HepG2 (cell line): Measurements from ENCODE around the gene S100P. TPM values are rescaled to one million over a fixed set of nuclear protein-coding genes. Genes with fewer than 3 reads are reported as not detected.

Source experiments
- ATM ChIP-seq: fragments of 450-650 bp; IDR thresholded peaks from 2 replicates; pipeline ENCODE4 v1.7.1; 2017; ENCODE audit warnings: mild to moderate bottlenecking, borderline replicate concordance
- DNMT1 ChIP-seq: sonication (generic); formaldehyde crosslinking; IDR thresholded peaks from 2 replicates; pipeline ENCODE4 v1.5.1; 2020; ENCODE audit warnings: mild to moderate bottlenecking, missing genetic modification reagents
- MED13 ChIP-seq: sonication (generic); formaldehyde crosslinking; IDR thresholded peaks from 2 replicates; pipeline ENCODE4 v1.5.0; 2020; ENCODE audit warnings: missing genetic modification reagents
- SCMH1 ChIP-seq: sonication (generic); formaldehyde crosslinking; IDR thresholded peaks from 2 replicates; pipeline ENCODE4 v1.9.0; 2021; ENCODE audit warnings: missing genetic modification reagents, mild to moderate bottlenecking, borderline replicate concordance
- THRA ChIP-seq: sonication (generic); formaldehyde crosslinking; IDR thresholded peaks from 2 replicates; pipeline ENCODE4 v1.4.0; 2020; ENCODE audit warnings: missing genetic modification reagents, borderline replicate concordance
- ZNF121 ChIP-seq: sonication (generic); formaldehyde crosslinking; IDR thresholded peaks from 2 replicates; pipeline ENCODE4 v1.5.0; 2020; ENCODE audit warnings: mild to moderate bottlenecking, missing genetic modification reagents
- ZNF318 ChIP-seq: sonication (generic); formaldehyde crosslinking; IDR thresholded peaks from 2 replicates; pipeline ENCODE4 v1.4.0; 2020; ENCODE audit warnings: mild to moderate bottlenecking, missing genetic modification reagents
- ZNF333 ChIP-seq: sonication (generic); formaldehyde crosslinking; IDR thresholded peaks from 2 replicates; pipeline ENCODE4 v1.4.0; 2020; ENCODE audit warnings: mild to moderate bottlenecking, missing genetic modification reagents, borderline replicate concordance
- polyA plus RNA-seq, 8 experiments: library from polyadenylated mRNA; depleted of rRNA in 3 of 8; stranded (reverse) in 7 of 8; unstranded in 1 of 8; fragments of >200 nt; fragmentation: Illumina TruSeq in 4 of 8; extraction: Trizol in 4 of 8; gene quantifications; 2 replicates each; pipeline versions ENCODE4 v1.2.1 to v1.2.3, GENCODE V29; 2011 to 2016; ENCODE audit warnings: low read depth in 4 of 8, missing spikeins in 1 of 8, mixed read lengths in 1 of 8; ENCODE audit not compliant: insufficient read depth in 1 of 8
- total RNA-seq, 5 experiments: library from RNA; depleted of rRNA; stranded (reverse); fragments of >200 nt; fragmentation: Illumina TruSeq; extraction: Trizol; gene quantifications; 2 replicates each; pipeline ENCODE4 v1.2.3, GENCODE V29; 2016; ENCODE audit warnings: low read depth in 1 of 5
- TF ChIP-seq, protein P1 (sequence below): sonication (generic); formaldehyde crosslinking; IDR thresholded peaks from 2 replicates; pipeline ENCODE4 v1.5.1; 2020; ENCODE audit warnings: mild to moderate bottlenecking, missing genetic modification reagents, borderline replicate concordance
- TF ChIP-seq, protein P2 (sequence below): sonication (generic); formaldehyde crosslinking; IDR thresholded peaks from 2 replicates; pipeline ENCODE4 v1.8.0; 2022; ENCODE audit warnings: mild to moderate bottlenecking, missing genetic modification reagents, moderate library complexity

The S100P gene
- total and polyA plus RNA-seq, 2 of the 13 experiments (the other 11 are each of a cell fraction or from before 2014, with no cell fraction given) = 278 to 1,649 TPM

DNA sequence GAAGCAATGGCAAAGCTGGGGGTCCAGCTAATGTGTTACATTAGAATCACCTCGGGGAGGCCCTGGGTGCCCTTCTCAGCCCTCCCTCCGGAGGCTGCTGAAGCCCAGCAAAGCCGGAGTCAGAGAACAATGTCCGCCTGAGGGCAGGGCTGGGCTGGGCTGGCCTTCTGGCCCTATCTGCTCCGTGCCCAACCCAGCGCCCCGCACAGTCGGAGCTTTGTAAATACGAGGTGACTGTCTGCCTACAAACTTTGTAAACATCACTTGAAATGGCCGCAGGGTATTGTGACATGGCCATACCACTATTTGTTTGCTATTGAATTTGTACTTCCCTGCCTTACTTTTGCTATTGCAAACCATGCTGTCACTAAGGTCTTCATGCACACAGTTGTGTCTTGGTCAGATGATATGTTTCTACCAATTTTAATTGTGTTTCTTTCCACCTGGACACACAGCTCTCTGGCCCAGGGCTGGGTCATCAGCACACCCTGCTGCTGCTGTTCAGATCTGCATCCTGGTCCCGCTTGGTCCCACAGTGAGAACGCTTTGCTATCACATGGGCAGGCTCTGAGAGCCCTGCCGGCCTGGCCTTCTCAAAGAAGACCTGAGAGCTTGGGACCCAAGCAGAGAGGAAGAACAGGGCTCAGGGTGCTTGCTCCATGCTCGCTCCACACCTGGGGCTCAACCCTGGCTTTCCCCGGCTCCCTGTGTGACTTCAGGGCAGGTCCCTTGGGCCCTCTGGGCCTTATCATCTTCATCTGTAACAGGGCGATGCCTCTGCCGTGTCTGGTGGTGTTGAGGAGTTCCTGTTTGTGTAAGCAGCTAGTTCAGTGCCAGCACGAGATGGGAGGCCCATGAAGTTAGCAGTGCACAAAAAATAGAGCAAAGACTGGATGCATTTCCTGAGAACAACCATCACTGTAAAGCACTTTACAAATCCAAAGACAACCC is 2.3 kb downstream of the S100P start (continued):
- peak; percentile 93; the same call in 1 of the 2 replicates for TF ChIP-seq THRA (CRISPR knock-in tag)
- peak; percentile 71; the same call in 1 of the 2 replicates for TF ChIP-seq MED13 (CRISPR knock-in tag)
- TF ChIP-seq ZNF333 (CRISPR knock-in tag) = peak; percentile 83; the same call in 1 of the 2 replicates
- 0 out of 2 replicates have a peak, but pooled peaks have one; percentile 49 for TF ChIP-seq DNMT1 (CRISPR knock-in tag)
- TF ChIP-seq SCMH1 (CRISPR knock-in tag) = no peak
- TF ChIP-seq ZNF121 (CRISPR knock-in tag) = peak; percentile 91
- TF ChIP-seq ATM = no peak
- TF ChIP-seq ZNF318 = no peak; the same call in 1 of the 2 replicates
- TF ChIP-seq, protein P1, sequence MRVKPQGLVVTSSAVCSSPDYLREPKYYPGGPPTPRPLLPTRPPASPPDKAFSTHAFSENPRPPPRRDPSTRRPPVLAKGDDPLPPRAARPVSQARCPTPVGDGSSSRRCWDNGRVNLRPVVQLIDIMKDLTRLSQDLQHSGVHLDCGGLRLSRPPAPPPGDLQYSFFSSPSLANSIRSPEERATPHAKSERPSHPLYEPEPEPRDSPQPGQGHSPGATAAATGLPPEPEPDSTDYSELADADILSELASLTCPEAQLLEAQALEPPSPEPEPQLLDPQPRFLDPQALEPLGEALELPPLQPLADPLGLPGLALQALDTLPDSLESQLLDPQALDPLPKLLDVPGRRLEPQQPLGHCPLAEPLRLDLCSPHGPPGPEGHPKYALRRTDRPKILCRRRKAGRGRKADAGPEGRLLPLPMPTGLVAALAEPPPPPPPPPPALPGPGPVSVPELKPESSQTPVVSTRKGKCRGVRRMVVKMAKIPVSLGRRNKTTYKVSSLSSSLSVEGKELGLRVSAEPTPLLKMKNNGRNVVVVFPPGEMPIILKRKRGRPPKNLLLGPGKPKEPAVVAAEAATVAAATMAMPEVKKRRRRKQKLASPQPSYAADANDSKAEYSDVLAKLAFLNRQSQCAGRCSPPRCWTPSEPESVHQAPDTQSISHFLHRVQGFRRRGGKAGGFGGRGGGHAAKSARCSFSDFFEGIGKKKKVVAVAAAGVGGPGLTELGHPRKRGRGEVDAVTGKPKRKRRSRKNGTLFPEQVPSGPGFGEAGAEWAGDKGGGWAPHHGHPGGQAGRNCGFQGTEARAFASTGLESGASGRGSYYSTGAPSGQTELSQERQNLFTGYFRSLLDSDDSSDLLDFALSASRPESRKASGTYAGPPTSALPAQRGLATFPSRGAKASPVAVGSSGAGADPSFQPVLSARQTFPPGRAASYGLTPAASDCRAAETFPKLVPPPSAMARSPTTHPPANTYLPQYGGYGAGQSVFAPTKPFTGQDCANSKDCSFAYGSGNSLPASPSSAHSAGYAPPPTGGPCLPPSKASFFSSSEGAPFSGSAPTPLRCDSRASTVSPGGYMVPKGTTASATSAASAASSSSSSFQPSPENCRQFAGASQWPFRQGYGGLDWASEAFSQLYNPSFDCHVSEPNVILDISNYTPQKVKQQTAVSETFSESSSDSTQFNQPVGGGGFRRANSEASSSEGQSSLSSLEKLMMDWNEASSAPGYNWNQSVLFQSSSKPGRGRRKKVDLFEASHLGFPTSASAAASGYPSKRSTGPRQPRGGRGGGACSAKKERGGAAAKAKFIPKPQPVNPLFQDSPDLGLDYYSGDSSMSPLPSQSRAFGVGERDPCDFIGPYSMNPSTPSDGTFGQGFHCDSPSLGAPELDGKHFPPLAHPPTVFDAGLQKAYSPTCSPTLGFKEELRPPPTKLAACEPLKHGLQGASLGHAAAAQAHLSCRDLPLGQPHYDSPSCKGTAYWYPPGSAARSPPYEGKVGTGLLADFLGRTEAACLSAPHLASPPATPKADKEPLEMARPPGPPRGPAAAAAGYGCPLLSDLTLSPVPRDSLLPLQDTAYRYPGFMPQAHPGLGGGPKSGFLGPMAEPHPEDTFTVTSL = peak; percentile 83; the same call in 1 of the 2 replicates
- TF ChIP-seq, protein P2, sequence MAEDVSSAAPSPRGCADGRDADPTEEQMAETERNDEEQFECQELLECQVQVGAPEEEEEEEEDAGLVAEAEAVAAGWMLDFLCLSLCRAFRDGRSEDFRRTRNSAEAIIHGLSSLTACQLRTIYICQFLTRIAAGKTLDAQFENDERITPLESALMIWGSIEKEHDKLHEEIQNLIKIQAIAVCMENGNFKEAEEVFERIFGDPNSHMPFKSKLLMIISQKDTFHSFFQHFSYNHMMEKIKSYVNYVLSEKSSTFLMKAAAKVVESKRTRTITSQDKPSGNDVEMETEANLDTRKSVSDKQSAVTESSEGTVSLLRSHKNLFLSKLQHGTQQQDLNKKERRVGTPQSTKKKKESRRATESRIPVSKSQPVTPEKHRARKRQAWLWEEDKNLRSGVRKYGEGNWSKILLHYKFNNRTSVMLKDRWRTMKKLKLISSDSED = no peak
